C4-2B (cell line): ENCODE results near the gene PPRC1.

Experiments used
- CTCF ChIP-seq: fragments of 450-650 bp; conservative IDR thresholded peaks from 2 replicates; pipeline ENCODE4 v1.5.1; 2017; ENCODE audit warnings: mild to moderate bottlenecking
- ZFX ChIP-seq: fragments of 450-650 bp; IDR thresholded peaks from 2 replicates; pipeline ENCODE4 v1.6.1; 2017

- TF ChIP-seq CTCF (no peak), ZFX (no peak)
Measured at GRCh38 chr10:102175415-102175814, 42.6 kb downstream of the PPRC1 start.
